SH-SY5Y (cell line): ENCODE data around the gene EPB41L1.

Experiments used
- GATA2 ChIP-seq: IDR thresholded peaks from 2 replicates; pipeline ENCODE4 v1.6.1; 2011; ENCODE audit warnings: mild to moderate bottlenecking, low read depth, low read length
- GATA3 ChIP-seq: IDR thresholded peaks from 2 replicates; pipeline ENCODE4 v1.6.1; 2011; ENCODE audit warnings: low read depth, mild to moderate bottlenecking, low read length, moderate library complexity

- no peak for TF ChIP-seq GATA2
- TF ChIP-seq GATA3 = no peak
These were observed 110.1 kb downstream of the EPB41L1 start for GRCh38 chr20:36264426-36265246.
